Fibroblast of lung (primary cell): ENCODE data around the gene NGDN. TPM values are rescaled to one million over a fixed set of nuclear protein-coding genes. Genes with fewer than 3 reads are reported as not detected.

ENCODE experiments used
- DNase-seq, 2 donors: peaks; one replicate each; pipeline versions ENCODE4 v3.0.0 to v3.0.0-alpha.2; 2010; ENCODE audit warnings: low read depth in 2 of 2
- H2AFZ ChIP-seq: 2 replicates; pipeline ENCODE4 v1.5.1; 2012; ENCODE audit warnings: low read length, control low read depth, inconsistent platforms
- H3K27ac ChIP-seq: 2 replicates; pipeline ENCODE4 v1.5.1; 2011; ENCODE audit warnings: low read length, control low read depth; ENCODE audit not compliant: insufficient read depth
- H3K27me3 ChIP-seq: 2 replicates; pipeline ENCODE4 v1.5.1; 2011; ENCODE audit warnings: mild to moderate bottlenecking, low read length; ENCODE audit not compliant: control insufficient read depth, insufficient read depth
- H3K36me3 ChIP-seq: 2 replicates; pipeline ENCODE4 v1.5.1; 2011; ENCODE audit warnings: low read length; ENCODE audit not compliant: control insufficient read depth, insufficient read depth
- H3K4me1 ChIP-seq: 2 replicates; pipeline ENCODE4 v1.5.1; 2011; ENCODE audit warnings: low read length; ENCODE audit not compliant: control insufficient read depth, insufficient read depth; ENCODE audit errors: extremely low read depth
- H3K4me2 ChIP-seq: 2 replicates; pipeline ENCODE4 v1.5.1; 2011; ENCODE audit warnings: low read length, control low read depth; ENCODE audit not compliant: insufficient read depth; ENCODE audit errors: extremely low read depth
- H3K4me3 ChIP-seq, 4 experiments: fragments of 200-600 bp in 1 of 4; sonication (generic) in 1 of 4; replicated peaks in 1 of 4; 2 replicates each; pipeline ENCODE4 v1.5.1; 2011 to 2016; ENCODE audit warnings: low read length in 4 of 4, low read depth in 3 of 4, mild to moderate bottlenecking in 3 of 4, control low read depth in 2 of 4, inconsistent platforms in 1 of 4, mixed read lengths in 1 of 4; ENCODE audit not compliant: insufficient read depth in 1 of 4; ENCODE audit errors: control extremely low read depth in 1 of 4
- H3K79me2 ChIP-seq: 2 replicates; pipeline ENCODE4 v1.5.1; 2012; ENCODE audit warnings: mild to moderate bottlenecking, low read length, inconsistent platforms; ENCODE audit not compliant: control insufficient read depth, insufficient read depth
- H3K9ac ChIP-seq: 2 replicates; pipeline ENCODE4 v1.5.1; 2011; ENCODE audit warnings: mild to moderate bottlenecking, low read length, control low read depth; ENCODE audit not compliant: insufficient read depth
- H3K9me3 ChIP-seq: 2 replicates; pipeline ENCODE4 v1.5.1; 2012; ENCODE audit warnings: low read depth, low read length; ENCODE audit not compliant: control insufficient read depth, insufficient read depth
- H4K20me1 ChIP-seq: 2 replicates; pipeline ENCODE4 v1.5.1; 2011; ENCODE audit warnings: low read length; ENCODE audit not compliant: control insufficient read depth, insufficient read depth; ENCODE audit errors: extremely low read depth
- EZH2 ChIP-seq: IDR thresholded peaks from 2 replicates; pipeline ENCODE4 v1.5.1; 2012; ENCODE audit warnings: low read length, control low read depth, mild to moderate bottlenecking; ENCODE audit errors: missing control alignments
- polyA plus RNA-seq, 2 donors: library from polyadenylated mRNA; depleted of rRNA in 1 of 2; stranded (reverse) in 1 of 2; unstranded in 1 of 2; fragments of >200 nt; gene quantifications; 2 replicates each; pipeline ENCODE4 v1.2.1, GENCODE V29; 2011 to 2012; ENCODE audit warnings: missing spikeins in 1 of 2
- total RNA-seq: library from RNA; depleted of rRNA; stranded (reverse); fragments of >200 nt; gene quantifications from 2 replicates; pipeline ENCODE4 v1.2.1, GENCODE V29; 2014
- TF ChIP-seq, protein P1 (sequence below), 2 donors: IDR thresholded peaks in 1 of 2; conservative IDR thresholded peaks in 1 of 2; 1 replicate in 1 of 2; 2 replicates in 1 of 2; pipeline ENCODE4 v1.5.1; 2011 to 2012; ENCODE audit warnings: low read length in 2 of 2, control low read depth in 1 of 2, inconsistent platforms in 1 of 2, low read depth in 1 of 2, mild to moderate bottlenecking in 1 of 2

NGDN gene
- total and polyA plus RNA-seq, 2 donors (not counting 1 experiment from before 2014, with no cell fraction given): 39.5 to 46.9 TPM

DNA sequence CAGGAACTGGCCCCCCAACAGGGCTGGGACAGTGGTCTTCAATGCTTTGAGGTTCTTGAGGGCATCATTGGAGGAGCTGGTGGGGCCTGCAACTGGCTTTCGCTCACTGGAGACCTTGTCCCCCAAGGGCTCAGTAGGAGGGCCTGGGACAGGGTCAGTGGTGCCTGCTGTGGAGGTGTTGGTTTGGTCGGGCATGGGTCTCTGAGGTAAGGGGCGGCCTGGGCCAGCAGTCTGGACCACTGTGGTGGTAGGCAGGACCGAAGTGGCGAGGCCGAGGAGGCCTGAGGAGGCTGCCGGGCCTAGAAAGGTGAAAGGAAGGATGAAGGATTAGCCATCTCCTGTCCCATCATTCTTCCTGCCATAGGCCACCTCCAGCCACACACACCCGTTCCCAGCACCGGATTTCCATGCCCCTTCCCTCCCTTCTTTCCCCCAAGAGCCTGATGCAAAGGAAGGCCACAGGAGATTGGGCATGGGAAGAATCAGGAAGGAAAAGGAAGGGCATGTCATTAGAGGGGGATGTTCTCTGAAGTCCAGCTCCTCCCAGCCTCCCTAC, 53.2 kb downstream of the NGDN start:
- Histone ChIP-seq H3K27me3 (no peaks in the 10 kb centered on the region), H3K4me2 (no peak overlapping the region), H3K36me3 (no peaks in the 10 kb centered on the region), H3K9me3 (no peaks in the 10 kb centered on the region), H3K9ac (no peak overlapping the region), H2AFZ (no peak overlapping the region), H3K79me2 (no peaks in the 10 kb centered on the region), H4K20me1 (no peaks in the 10 kb centered on the region), H3K4me1 (no peaks in the 10 kb centered on the region), H3K4me3 (no peak overlapping the region), H3K27ac (no peak overlapping the region)
- TF ChIP-seq EZH2: no peak
- TF ChIP-seq, protein P1, sequence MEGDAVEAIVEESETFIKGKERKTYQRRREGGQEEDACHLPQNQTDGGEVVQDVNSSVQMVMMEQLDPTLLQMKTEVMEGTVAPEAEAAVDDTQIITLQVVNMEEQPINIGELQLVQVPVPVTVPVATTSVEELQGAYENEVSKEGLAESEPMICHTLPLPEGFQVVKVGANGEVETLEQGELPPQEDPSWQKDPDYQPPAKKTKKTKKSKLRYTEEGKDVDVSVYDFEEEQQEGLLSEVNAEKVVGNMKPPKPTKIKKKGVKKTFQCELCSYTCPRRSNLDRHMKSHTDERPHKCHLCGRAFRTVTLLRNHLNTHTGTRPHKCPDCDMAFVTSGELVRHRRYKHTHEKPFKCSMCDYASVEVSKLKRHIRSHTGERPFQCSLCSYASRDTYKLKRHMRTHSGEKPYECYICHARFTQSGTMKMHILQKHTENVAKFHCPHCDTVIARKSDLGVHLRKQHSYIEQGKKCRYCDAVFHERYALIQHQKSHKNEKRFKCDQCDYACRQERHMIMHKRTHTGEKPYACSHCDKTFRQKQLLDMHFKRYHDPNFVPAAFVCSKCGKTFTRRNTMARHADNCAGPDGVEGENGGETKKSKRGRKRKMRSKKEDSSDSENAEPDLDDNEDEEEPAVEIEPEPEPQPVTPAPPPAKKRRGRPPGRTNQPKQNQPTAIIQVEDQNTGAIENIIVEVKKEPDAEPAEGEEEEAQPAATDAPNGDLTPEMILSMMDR (conservative IDR thresholded peaks at IDR 0.05 in 1 of 2, IDR thresholded peaks at IDR 0.05 in 1 of 2; ENCODE audit: low read depth in 1 of 2, low read length in 2 of 2): no peak
- DNase-seq: no peak

DNA sequence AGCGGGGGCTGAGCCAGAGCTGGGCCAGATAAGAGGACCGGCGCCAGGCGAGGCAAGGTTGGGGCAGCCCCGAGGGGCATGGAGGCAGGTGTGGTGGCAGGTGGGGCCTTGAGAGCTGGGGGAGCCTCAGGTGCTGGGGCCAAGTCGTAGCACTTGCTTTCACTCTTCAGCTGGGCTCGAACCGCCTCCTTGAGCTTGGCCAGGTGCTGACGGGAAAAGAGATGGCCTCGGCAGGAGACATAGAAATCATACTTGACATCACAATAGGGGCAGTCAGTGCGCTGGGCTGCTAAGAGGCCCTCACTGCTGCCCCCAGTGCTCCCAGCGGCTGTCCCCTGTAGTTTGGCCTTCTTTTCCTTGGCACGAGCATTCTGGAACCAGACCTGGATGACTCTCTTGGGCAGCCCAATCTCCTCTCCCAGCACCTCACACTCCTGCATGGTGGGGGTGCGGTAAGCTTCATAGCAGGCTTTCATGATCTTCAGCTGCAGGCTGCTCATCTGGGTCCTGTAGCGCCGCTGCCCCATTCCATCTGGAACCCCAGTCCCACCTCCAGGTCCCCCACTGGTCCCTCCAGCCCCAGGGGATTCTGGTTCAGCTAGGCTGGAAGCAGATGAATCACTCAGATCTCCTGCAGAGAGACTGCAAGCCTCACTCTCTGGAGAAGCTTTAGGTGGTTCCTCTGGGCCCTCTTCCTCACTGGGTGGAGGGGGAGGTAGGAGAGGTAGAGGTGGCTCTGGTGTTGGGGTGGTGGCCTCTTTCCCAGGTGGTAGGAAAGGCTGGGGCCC, 53.9 kb downstream of the NGDN start:
- no peak overlapping the region for H2AFZ ChIP-seq
- no peak overlapping the region for H3K4me2 ChIP-seq
- no peak for TF ChIP-seq EZH2
- TF ChIP-seq, protein P1 (conservative IDR thresholded peaks at IDR 0.05 in 1 of 2, IDR thresholded peaks at IDR 0.05 in 1 of 2; ENCODE audit: low read depth in 1 of 2, low read length in 2 of 2): no peak
- H3K27ac ChIP-seq: no peak overlapping the region
- DNase-seq: no peak
- no peak overlapping the region for H3K9ac ChIP-seq
- no peaks in the 10 kb centered on the region for H3K4me1 ChIP-seq
- no peaks in the 10 kb centered on the region for H3K79me2 ChIP-seq
- H3K36me3 ChIP-seq: no peaks in the 10 kb centered on the region
- no peak overlapping the region for H3K4me3 ChIP-seq
- no peaks in the 10 kb centered on the region for H4K20me1 ChIP-seq
- no peaks in the 10 kb centered on the region for H3K9me3 ChIP-seq
- no peaks in the 10 kb centered on the region for H3K27me3 ChIP-seq

DNA sequence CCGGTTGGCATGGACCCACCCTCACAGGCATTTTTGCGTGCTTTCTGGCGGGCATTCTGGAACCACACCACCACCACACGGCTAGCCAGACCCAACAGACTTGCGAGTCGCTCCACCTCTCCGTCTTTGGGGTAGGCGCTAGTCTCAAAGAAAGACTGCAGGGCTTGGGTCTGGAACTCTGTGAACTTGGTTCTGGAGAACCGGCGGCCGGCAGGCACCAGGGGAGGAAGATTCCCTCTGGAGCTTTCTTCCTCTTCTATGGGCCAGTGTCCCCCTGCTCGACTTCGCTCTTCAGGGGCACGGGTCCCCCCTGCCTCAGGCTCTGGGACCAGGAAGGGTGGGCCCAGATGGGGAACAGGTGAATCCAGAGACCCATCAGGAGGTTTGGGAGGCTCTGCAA, 55.5 kb downstream of the NGDN start:
- Histone ChIP-seq H4K20me1 (no peaks in the 10 kb centered on the region), H3K27ac (no peak overlapping the region), H3K9ac (no peak overlapping the region), H3K27me3 (no peaks in the 10 kb centered on the region), H3K4me1 (no peaks in the 10 kb centered on the region), H3K9me3 (no peaks in the 10 kb centered on the region), H3K79me2 (no peaks in the 10 kb centered on the region), H3K4me3 (no peak overlapping the region), H2AFZ (no peak overlapping the region), H3K4me2 (no peak overlapping the region), H3K36me3 (no peaks in the 10 kb centered on the region)
- DNase-seq: no peak
- TF ChIP-seq, protein P1 (conservative IDR thresholded peaks at IDR 0.05 in 1 of 2, IDR thresholded peaks at IDR 0.05 in 1 of 2; ENCODE audit: low read depth in 1 of 2, low read length in 2 of 2): no peak
- no peak for TF ChIP-seq EZH2
